NT2/D1 (cell line): ENCODE measurements around the gene PAQR6.

ENCODE experiments used
- SUZ12 ChIP-seq: IDR thresholded peaks from 2 replicates; pipeline ENCODE4 v1.6.1; 2011; ENCODE audit not compliant: insufficient read length, insufficient read depth; ENCODE audit errors: extremely low read depth
- ZNF274 ChIP-seq: IDR thresholded peaks from 2 replicates; pipeline ENCODE4 v1.6.1; 2011; ENCODE audit warnings: mild to moderate bottlenecking, low read depth, low read length

- TF ChIP-seq ZNF274 (no peak), SUZ12 (no peak)
These were observed 36.3 kb upstream of the PAQR6 start, which contains the start of gene TMEM79 for GRCh38 chr1:156284112-156284511.
